Caco-2 (cell line): ENCODE results near the gene RAMP3. TPM values are rescaled to one million over a fixed set of nuclear protein-coding genes. Genes with fewer than 3 reads are reported as not detected.
A peak's percentile ranks its signal among the peaks of the same experiment; 100 is the strongest.
"Not testable (repeated sequence)": the region's sequence is repeated elsewhere in the genome, so short reads cannot be mapped to it uniquely, and the experiment has no call there.

Source experiments
- BruUV-seq: library from RNA; stranded (reverse); fragments of 400-500 nt; replicated peaks from 2 replicates; lab custom pipeline; 2021; lab: Mats Ljungman, UMichigan
- CTCF ChIA-PET: fragments of 300-600 bp; sonication (Branson Sonifier 250); formaldehyde crosslinking; loops from one replicate; lab custom pipeline; 2022; ENCODE audit warnings: antibody characterized with exemption; lab: Charles Lee
- POLR2A ChIA-PET: fragments of 300-600 bp; sonication (Branson Sonifier 250); formaldehyde crosslinking; loops from one replicate; lab custom pipeline; 2022; ENCODE audit warnings: antibody characterized with exemption; lab: Charles Lee
- DNase-seq, 2 experiments: peaks; one replicate each; pipeline versions ENCODE4 v3.0.0 to v3.0.0-alpha.2; 2020 to 2022
- H3K27me3 ChIP-seq: replicated peaks from 2 replicates; pipeline ENCODE4 v1.6.0; 2011; ENCODE audit warnings: low read length; ENCODE audit not compliant: control insufficient read depth, insufficient read depth
- H3K36me3 ChIP-seq: 2 replicates; pipeline ENCODE4 v1.5.1; 2011; ENCODE audit warnings: low read length; ENCODE audit not compliant: control insufficient read depth, insufficient read depth
- H3K4me1 ChIP-seq: fragments of 250-450 bp; sonication (Bioruptor Pico); 2 replicates; pipeline ENCODE4 v1.5.1; 2020; ENCODE audit warnings: mild to moderate bottlenecking
- H3K4me3 ChIP-seq: 2 replicates; pipeline ENCODE4 v1.5.1; 2011; ENCODE audit warnings: low read depth, mild to moderate bottlenecking, control low read depth, low read length
- H3K9me3 ChIP-seq: fragments of 250-450 bp; sonication (Bioruptor Pico); 2 replicates; pipeline ENCODE4 v1.5.1; 2020; ENCODE audit warnings: mild to moderate bottlenecking, moderate library complexity
- H3K27ac Mint-ChIP-seq: one replicate; pipeline ENCODE4 v1.8.0; 2022; ENCODE audit warnings: mixed read lengths; ENCODE audit not compliant: unreplicated experiment
- H3K27me3 Mint-ChIP-seq: one replicate; pipeline ENCODE4 v1.8.0; 2022; ENCODE audit warnings: mixed read lengths; ENCODE audit not compliant: insufficient read depth, unreplicated experiment
- H3K36me3 Mint-ChIP-seq: one replicate; pipeline ENCODE4 v1.8.0; 2022; ENCODE audit warnings: mild to moderate bottlenecking, mixed read lengths; ENCODE audit not compliant: insufficient read depth, unreplicated experiment
- H3K4me1 Mint-ChIP-seq: one replicate; pipeline ENCODE4 v1.8.0; 2022; ENCODE audit warnings: low read depth, mixed read lengths; ENCODE audit not compliant: unreplicated experiment
- H3K4me3 Mint-ChIP-seq: one replicate; pipeline ENCODE4 v1.8.0; 2022; ENCODE audit warnings: mild to moderate bottlenecking, moderate library complexity, mixed read lengths; ENCODE audit not compliant: unreplicated experiment
- H3K9me3 Mint-ChIP-seq: one replicate; pipeline ENCODE4 v1.8.0; 2022; ENCODE audit warnings: mixed read lengths; ENCODE audit not compliant: unreplicated experiment
- intact Hi-C: fragments of 100-400 bp; cut with micrococcal nuclease; formaldehyde crosslinking; loops from one replicate; pipeline ENCODE4 v1.10.0; 2022; ENCODE audit not compliant: unreplicated experiment
- total RNA-seq: library from RNA; stranded (reverse); gene quantifications from 2 replicates; pipeline ENCODE4 v1.2.3, GENCODE V29; 2022
- TF ChIP-seq, protein P1 (sequence below), 2 experiments: fragments of 200-600 bp in 1 of 2; IDR thresholded peaks; 1 replicate in 1 of 2; 2 replicates in 1 of 2; pipeline versions ENCODE4 v1.5.1 to v1.8.0; 2011 to 2022; ENCODE audit warnings: antibody characterized with exemption in 1 of 2, control low read depth in 1 of 2, inconsistent platforms in 1 of 2, low read depth in 1 of 2, low read length in 1 of 2, mild to moderate bottlenecking in 1 of 2, moderate library complexity in 1 of 2; ENCODE audit not compliant: insufficient read depth in 1 of 2, severe bottlenecking in 1 of 2, unreplicated experiment in 1 of 2

RAMP3 gene
- total RNA-seq, 1 experiment from 2014 or later: not detected

DNA sequence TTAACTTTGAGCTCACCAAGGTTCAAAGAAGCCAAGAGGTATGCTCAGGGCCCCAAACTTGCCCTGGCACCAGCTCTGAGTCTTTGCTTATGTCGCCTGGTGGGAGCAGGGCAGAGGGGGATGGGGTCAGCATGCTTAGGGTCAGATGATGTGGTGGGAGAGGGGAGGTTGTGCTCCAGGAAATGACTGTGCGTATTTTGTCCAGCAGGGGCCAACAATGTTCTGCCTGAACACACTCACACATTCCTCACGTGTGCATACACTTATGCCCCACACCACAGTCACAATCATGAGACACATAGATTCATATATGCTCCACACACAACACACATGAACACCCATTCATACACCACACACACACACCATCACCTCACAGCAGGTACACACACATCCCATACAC lies 4.4 kb upstream of the RAMP3 start:
- intact Hi-C loops: loop anchor here (5.0 to 10.0 kb wide), 2 partner anchors 512 to 1199 kb away; no protein-coding TSS in a partner anchor
- ChIA-PET POLR2A (no interaction called here), CTCF (no interaction called here)
- no peaks in the 10 kb centered on the region for H3K9me3 Mint-ChIP-seq
- TF ChIP-seq, protein P1, sequence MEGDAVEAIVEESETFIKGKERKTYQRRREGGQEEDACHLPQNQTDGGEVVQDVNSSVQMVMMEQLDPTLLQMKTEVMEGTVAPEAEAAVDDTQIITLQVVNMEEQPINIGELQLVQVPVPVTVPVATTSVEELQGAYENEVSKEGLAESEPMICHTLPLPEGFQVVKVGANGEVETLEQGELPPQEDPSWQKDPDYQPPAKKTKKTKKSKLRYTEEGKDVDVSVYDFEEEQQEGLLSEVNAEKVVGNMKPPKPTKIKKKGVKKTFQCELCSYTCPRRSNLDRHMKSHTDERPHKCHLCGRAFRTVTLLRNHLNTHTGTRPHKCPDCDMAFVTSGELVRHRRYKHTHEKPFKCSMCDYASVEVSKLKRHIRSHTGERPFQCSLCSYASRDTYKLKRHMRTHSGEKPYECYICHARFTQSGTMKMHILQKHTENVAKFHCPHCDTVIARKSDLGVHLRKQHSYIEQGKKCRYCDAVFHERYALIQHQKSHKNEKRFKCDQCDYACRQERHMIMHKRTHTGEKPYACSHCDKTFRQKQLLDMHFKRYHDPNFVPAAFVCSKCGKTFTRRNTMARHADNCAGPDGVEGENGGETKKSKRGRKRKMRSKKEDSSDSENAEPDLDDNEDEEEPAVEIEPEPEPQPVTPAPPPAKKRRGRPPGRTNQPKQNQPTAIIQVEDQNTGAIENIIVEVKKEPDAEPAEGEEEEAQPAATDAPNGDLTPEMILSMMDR (IDR thresholded peaks at IDR 0.05; ENCODE audit: insufficient read depth in 1 of 2, low read depth in 1 of 2, low read length in 1 of 2, severe bottlenecking in 1 of 2, unreplicated experiment in 1 of 2): no peak
- BruUV-seq: no TSS peak
- H3K4me3 Mint-ChIP-seq: no peak overlapping the region
- H3K27me3 ChIP-seq: no peaks in the 10 kb centered on the region
- H3K36me3 Mint-ChIP-seq: no peaks in the 10 kb centered on the region
- DNase-seq: peak in 1 of 2 experiments; percentile 26
- H3K4me1 ChIP-seq: no peaks in the 10 kb centered on the region
- H3K9me3 ChIP-seq: no peaks in the 10 kb centered on the region
- H3K27ac Mint-ChIP-seq: no peak overlapping the region
- no peaks in the 10 kb centered on the region for H3K36me3 ChIP-seq
- no peaks in the 10 kb centered on the region for H3K4me1 Mint-ChIP-seq
- peaks cover 10% of the 10 kb centered on the region for H3K27me3 Mint-ChIP-seq
- H3K4me3 ChIP-seq: no peak overlapping the region

DNA sequence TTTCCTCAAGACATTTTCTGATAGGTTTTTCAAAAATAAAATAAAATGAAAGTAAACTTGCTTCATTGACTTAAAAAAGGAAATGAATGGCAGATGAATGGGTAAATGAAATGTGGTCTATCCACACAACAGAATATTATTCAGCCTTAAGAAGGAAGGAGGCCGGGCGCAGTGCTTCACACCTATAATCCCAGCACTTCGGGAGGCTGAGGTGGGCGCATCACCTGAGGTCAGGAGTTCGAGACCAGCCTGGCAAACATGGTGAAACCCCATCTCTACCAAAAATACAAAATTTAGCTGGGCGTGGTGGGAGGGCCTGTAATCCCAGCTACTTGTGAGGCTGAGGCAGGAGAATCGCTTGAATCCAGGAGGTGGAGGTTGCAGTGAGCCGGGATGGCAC lies 3.7 kb upstream of the RAMP3 start:
- POLR2A ChIA-PET, DNase-seq, H3K9me3 Mint-ChIP-seq, H3K27me3 ChIP-seq, H3K4me3 Mint-ChIP-seq, H3K36me3 Mint-ChIP-seq, H3K27ac Mint-ChIP-seq, H3K4me3 ChIP-seq, H3K4me1 Mint-ChIP-seq, H3K36me3 ChIP-seq, H3K9me3 ChIP-seq, H3K4me1 ChIP-seq, BruUV-seq: not testable (repeated sequence)
- CTCF ChIA-PET: interaction anchor here (0.6 to 0.7 kb wide), 2 partner anchors 306 to 1119 kb away, joined by 3 to 4 read pairs; no protein-coding TSS in a partner anchor
- H3K27me3 Mint-ChIP-seq: peaks cover 14% of the 10 kb centered on the region
- intact Hi-C loops: loop anchor here (1.0 to 10.0 kb wide), 5 partner anchors 24 to 1198 kb away; no protein-coding TSS in a partner anchor

DNA sequence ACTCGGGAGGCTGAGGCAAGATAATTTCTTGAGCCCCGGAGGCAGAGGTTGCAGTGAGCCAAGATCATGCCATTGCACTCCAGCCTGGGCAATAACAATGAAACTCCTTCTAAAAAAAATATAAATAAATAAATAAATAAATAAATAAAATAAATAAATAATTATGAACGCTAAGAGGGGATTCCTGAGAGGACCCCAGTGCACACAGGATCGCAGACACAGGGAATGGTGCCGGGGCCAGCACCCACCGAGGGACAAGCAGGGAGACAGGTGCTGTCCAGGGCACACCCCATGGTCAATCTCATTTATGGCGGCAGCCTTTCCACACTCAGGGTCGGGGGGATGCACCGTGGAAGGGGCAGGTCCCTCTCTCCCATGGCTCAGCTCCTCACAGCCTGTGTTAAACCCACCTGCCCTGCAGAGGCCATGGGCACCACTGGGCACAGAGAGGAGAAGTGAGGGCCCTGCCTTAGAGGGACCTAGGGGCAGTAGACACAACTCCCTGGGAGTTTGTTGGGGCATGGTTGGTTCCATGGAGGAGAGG lies 2.2 kb upstream of the RAMP3 start:
- Histone ChIP-seq H3K4me3 (no peak overlapping the region), H3K9me3 (no peaks in the 10 kb centered on the region), H3K36me3 (no peaks in the 10 kb centered on the region), H3K27me3 (no peaks in the 10 kb centered on the region), H3K4me1 (no peaks in the 10 kb centered on the region)
- no TSS peak for BruUV-seq
- Mint-ChIP-seq H3K36me3 (no peaks in the 10 kb centered on the region), H3K4me3 (no peak overlapping the region), H3K9me3 (no peaks in the 10 kb centered on the region), H3K27me3 (peaks cover 11% of the 10 kb centered on the region), H3K4me1 (no peaks in the 10 kb centered on the region), H3K27ac (no peak overlapping the region)
- ChIA-PET POLR2A (no interaction called here), CTCF (no interaction called here)
- TF ChIP-seq, protein P1 (IDR thresholded peaks at IDR 0.05; ENCODE audit: insufficient read depth in 1 of 2, low read depth in 1 of 2, low read length in 1 of 2, severe bottlenecking in 1 of 2, unreplicated experiment in 1 of 2): no peak
- peak in 1 of 2 experiments; percentile 19 for DNase-seq
- intact Hi-C loops: loop anchor here (10.0 kb wide), 1 partner anchor 509 kb away; no protein-coding TSS in a partner anchor
